Choroid plexus epithelial cell (primary cell): ENCODE data around the gene AIFM1.

Experiments
- DNase-seq: peaks from one replicate; pipeline ENCODE4 v3.0.0-alpha.2; 2010; ENCODE audit warnings: low read depth
- H3K4me3 ChIP-seq: 2 replicates; pipeline ENCODE4 v1.5.1; 2011; ENCODE audit warnings: low read depth, mild to moderate bottlenecking, control low read depth, low read length, moderate library complexity
- TF ChIP-seq, protein P1 (sequence below): conservative IDR thresholded peaks from 2 replicates; pipeline ENCODE4 v1.5.1; 2011; ENCODE audit warnings: low read depth, mild to moderate bottlenecking, control low read depth, inconsistent platforms, low read length, moderate library complexity

The AIFM1 gene

DNA sequence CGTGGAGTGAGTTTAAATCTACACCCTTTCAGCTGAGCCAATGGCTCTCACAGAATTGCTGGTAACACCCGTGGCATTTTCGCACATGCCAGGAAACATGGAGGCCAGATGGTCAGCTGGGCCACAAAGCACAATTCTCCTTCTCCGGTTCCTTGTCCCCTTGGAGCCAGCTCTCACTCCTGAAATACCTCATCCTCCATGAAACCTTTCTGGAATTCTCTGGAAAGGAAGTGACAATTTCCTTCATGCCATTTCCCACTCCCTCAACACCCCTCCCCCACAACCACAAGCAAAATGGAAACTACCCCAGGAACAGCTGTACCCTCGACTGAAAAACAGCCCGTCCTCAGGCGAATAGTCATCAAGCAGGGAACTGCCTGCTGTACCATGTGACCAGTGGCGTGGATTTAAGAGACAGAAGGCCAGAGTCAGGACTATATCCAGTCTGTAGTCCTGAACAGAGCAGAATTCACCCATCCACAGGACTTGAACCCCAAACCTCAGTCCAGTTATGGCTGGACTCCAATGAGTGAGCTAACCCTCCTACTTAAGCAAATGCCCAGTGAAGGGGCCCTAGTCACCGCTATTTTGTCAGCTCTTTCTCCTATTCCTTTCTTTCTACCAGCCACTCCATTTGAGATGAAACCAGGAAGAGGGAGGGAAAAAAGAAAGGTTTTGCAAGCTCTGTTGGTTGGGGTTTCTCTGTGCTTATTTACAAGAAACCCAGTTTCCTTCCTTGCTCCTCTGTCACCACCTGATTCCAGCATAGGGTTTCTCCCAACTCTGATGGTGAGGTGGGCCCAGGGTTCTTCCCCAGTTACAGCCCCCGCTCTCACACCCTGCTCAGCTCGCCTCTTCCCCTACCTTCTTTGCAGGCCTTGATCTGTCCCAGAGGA lies 79.8 kb downstream of the AIFM1 start:
- no peak overlapping the region for H3K4me3 ChIP-seq
- DNase-seq: no peak
- TF ChIP-seq, protein P1, sequence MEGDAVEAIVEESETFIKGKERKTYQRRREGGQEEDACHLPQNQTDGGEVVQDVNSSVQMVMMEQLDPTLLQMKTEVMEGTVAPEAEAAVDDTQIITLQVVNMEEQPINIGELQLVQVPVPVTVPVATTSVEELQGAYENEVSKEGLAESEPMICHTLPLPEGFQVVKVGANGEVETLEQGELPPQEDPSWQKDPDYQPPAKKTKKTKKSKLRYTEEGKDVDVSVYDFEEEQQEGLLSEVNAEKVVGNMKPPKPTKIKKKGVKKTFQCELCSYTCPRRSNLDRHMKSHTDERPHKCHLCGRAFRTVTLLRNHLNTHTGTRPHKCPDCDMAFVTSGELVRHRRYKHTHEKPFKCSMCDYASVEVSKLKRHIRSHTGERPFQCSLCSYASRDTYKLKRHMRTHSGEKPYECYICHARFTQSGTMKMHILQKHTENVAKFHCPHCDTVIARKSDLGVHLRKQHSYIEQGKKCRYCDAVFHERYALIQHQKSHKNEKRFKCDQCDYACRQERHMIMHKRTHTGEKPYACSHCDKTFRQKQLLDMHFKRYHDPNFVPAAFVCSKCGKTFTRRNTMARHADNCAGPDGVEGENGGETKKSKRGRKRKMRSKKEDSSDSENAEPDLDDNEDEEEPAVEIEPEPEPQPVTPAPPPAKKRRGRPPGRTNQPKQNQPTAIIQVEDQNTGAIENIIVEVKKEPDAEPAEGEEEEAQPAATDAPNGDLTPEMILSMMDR: no peak

GRCh38 chrX:130084631-130085237 lies 80.9 kb downstream of the AIFM1 start:
- TF ChIP-seq, protein P1: no peak
- no peak overlapping the region for H3K4me3 ChIP-seq
- no peak for DNase-seq

GRCh38 chrX:130083656-130084382 lies 81.8 kb downstream of the AIFM1 start:
- no peak overlapping the region for H3K4me3 ChIP-seq
- no peak for DNase-seq
- TF ChIP-seq, protein P1: no peak

- TF ChIP-seq, protein P1: no peak
- DNase-seq: no peak
- no peak overlapping the region for H3K4me3 ChIP-seq
These were observed 82.5 kb downstream of the AIFM1 start for GRCh38 chrX:130083107-130083490.

DNA sequence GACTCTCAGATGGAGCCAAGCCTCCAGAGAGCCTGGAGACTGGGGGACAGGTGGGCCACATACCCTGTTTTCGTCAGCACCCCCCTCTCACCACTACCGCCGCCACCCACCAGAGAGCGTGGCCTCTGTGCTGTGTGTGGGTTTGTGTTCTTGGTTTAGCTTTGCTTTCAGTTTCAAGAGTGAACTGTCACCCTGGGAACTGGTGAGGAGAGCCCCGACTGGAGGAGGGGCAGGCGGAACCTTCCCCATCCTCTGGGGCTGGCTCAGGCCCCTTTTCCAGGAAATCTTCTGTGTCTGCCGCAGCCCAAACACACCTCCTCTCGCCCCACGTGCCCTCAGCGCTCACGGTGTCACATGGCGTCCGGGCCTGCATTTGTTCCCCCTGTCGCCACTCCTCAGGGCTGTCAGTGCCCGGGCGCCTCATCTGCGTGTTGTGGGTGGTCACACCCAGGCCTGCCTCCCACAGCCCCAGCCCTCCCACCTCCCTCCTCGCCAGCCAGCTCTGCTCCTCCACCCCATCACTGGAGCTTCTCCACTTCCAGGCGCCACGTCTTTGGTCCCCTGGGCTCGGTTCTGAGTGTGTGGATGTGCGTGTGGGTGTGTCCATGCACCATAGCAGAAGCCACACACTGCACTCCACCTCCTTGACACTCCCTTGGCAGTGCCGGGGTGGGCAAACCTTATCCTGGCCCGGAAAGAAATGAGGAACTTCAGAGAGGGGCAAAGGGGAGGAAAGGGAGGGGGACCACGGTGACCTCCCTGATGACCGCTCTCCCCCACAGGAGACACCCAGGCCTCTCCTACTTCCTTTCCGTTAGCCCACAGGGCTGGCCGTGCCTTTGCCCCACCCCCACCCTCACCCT lies 83.2 kb downstream of the AIFM1 start:
- DNase-seq: peak; percentile 36
- H3K4me3 ChIP-seq: no peak overlapping the region
- TF ChIP-seq, protein P1: peak; percentile 32

- H3K4me3 ChIP-seq: no peak overlapping the region
- DNase-seq: no peak
- TF ChIP-seq, protein P1: no peak
These were observed 84.1 kb downstream of the AIFM1 start for GRCh38 chrX:130081421-130082045.
